K562 (cell line): Measurements from ENCODE around the gene SLC22A7. TPM values are rescaled to one million over a fixed set of nuclear protein-coding genes. Genes with fewer than 3 reads are reported as not detected.

ENCODE experiments used
- ATAC-seq: fragments of 200-7000 bp; cut with Tn5 transposase; 3 replicates; pipeline ENCODE4 v1.9.1; 2020; ENCODE audit warnings: moderate library complexity
- BruUV-seq: library from RNA; stranded (reverse); fragments of 400-500 nt; replicated peaks from 2 replicates; lab custom pipeline; 2021; lab: Mats Ljungman, UMichigan
- CTCF ChIA-PET: fragments of 300-600 bp; formaldehyde crosslinking; extraction: SDS; loops from one replicate; lab custom pipeline; 2021; ENCODE audit warnings: low intra/inter-chr PET ratio; lab: Yijun Ruan, JAX
- POLR2A ChIA-PET: fragments of 300-600, 350-650 bp; sonication (Branson Sonifier 250); formaldehyde crosslinking; extraction: SDS; loops from one replicate; lab custom pipeline; 2021; ENCODE audit warnings: antibody characterized with exemption, inconsistent platforms; lab: Yijun Ruan, JAX
- DNase-seq, 4 experiments: peaks; one replicate each; pipeline versions ENCODE4 v3.0.0 to v3.0.0-alpha.2; 2011 to 2018; ENCODE audit warnings: low spot score in 3 of 4, mixed read lengths in 3 of 4; ENCODE audit errors: extremely low read depth in 1 of 4
- FAIRE-seq: peaks from 2 replicates; lab custom pipeline; 2011; peaks lifted over from hg19 to GRCh38; lab: Jason Lieb, UNC
- H2AFZ ChIP-seq: 2 replicates; pipeline ENCODE4 v1.6.0; 2011; ENCODE audit warnings: low read depth, low read length, control low read depth, inconsistent platforms
- H3K27ac ChIP-seq: fragments of 200-600 bp; 3 replicates; pipeline ENCODE4 v1.8.0; 2011; ENCODE audit warnings: low read depth, mild to moderate bottlenecking, control low read depth, inconsistent platforms, low read length, moderate library complexity, mixed read lengths; ENCODE audit errors: extremely low read depth
- H3K27me3 ChIP-seq, 2 experiments: fragments of 300-600 bp in 1 of 2; 2 replicates in 1 of 2; 3 replicates in 1 of 2; pipeline versions ENCODE4 v1.6.0 to v1.8.0; 2011; ENCODE audit warnings: inconsistent platforms in 2 of 2, low read length in 2 of 2, mild to moderate bottlenecking in 1 of 2, mixed read lengths in 1 of 2, moderate library complexity in 1 of 2; ENCODE audit not compliant: control insufficient read depth in 2 of 2, insufficient read depth in 2 of 2
- H3K36me3 ChIP-seq: fragments of 300-600 bp; 3 replicates; pipeline ENCODE4 v1.8.0; 2011; ENCODE audit warnings: mild to moderate bottlenecking, low read length, inconsistent platforms; ENCODE audit not compliant: control insufficient read depth, insufficient read depth
- H3K4me1 ChIP-seq, 2 experiments: fragments of 200-600 bp in 1 of 2; replicated peaks in 1 of 2; 2 replicates in 1 of 2; 3 replicates in 1 of 2; pipeline versions ENCODE4 v1.5.1 to v1.8.0; 2011; ENCODE audit warnings: inconsistent platforms in 2 of 2, low read length in 2 of 2, mild to moderate bottlenecking in 1 of 2, mixed read lengths in 1 of 2, moderate library complexity in 1 of 2; ENCODE audit not compliant: control insufficient read depth in 2 of 2, insufficient read depth in 2 of 2
- H3K4me2 ChIP-seq: 2 replicates; pipeline ENCODE4 v1.6.1; 2011; ENCODE audit warnings: low read length, control low read depth, inconsistent platforms, mixed read lengths; ENCODE audit not compliant: insufficient read depth
- H3K4me3 ChIP-seq: fragments of 200-600 bp; sonication (generic), shearing (Covaris generic); 2 replicates; pipeline ENCODE4 v1.5.1; 2016; ENCODE audit warnings: control low read depth, inconsistent platforms
- H3K79me2 ChIP-seq: fragments of 200-600 bp; 3 replicates; pipeline ENCODE4 v1.8.0; 2011; ENCODE audit warnings: low read length, inconsistent platforms; ENCODE audit not compliant: control insufficient read depth, insufficient read depth
- H3K9ac ChIP-seq, 2 experiments: 2 replicates each; pipeline versions ENCODE4 v1.6.0 to v1.6.1; 2011; ENCODE audit warnings: low read depth in 2 of 2, low read length in 2 of 2, control low read depth in 1 of 2, inconsistent platforms in 1 of 2, mild to moderate bottlenecking in 1 of 2, mixed read lengths in 1 of 2; ENCODE audit not compliant: insufficient read depth in 1 of 2
- H3K9me1 ChIP-seq: one replicate; pipeline ENCODE4 v1.6.0; 2011; ENCODE audit warnings: inconsistent platforms, mild to moderate bottlenecking, low read length, moderate library complexity; ENCODE audit not compliant: control insufficient read depth, insufficient read depth
- H3K9me3 ChIP-seq: replicated peaks from 2 replicates; pipeline ENCODE4 v1.5.1; 2011; ENCODE audit warnings: low read depth, low read length, inconsistent platforms; ENCODE audit not compliant: control insufficient read depth, insufficient read depth
- H4K20me1 ChIP-seq: replicated peaks from 2 replicates; pipeline ENCODE4 v1.6.1; 2011; ENCODE audit warnings: low read length, inconsistent platforms, mixed read lengths; ENCODE audit not compliant: control insufficient read depth, insufficient read depth
- STAT6 ChIP-seq: sonication (generic); formaldehyde crosslinking; IDR thresholded peaks from 2 replicates; pipeline ENCODE4 v1.8.1; 2023; ENCODE audit warnings: mild to moderate bottlenecking, missing genetic modification reagents
- USF1 ChIP-seq: sonication (generic); formaldehyde crosslinking; IDR thresholded peaks from 2 replicates; pipeline ENCODE4 v1.9.0; 2022; ENCODE audit warnings: mild to moderate bottlenecking, missing genetic modification reagents
- ZNF24 ChIP-seq: fragments of 450-650 bp; IDR thresholded peaks from 2 replicates; pipeline ENCODE4 v1.6.1; 2016
- WGBS: fragments of 100-300 bp; shearing (Covaris generic); methylation state at CpG from one replicate; pipeline ENCODE4 v1.1.6; 2016; ENCODE audit warnings: low coverage, mixed read lengths; ENCODE audit not compliant: insufficient coverage; ENCODE audit errors: missing lambda C conversion rate; 5-methylcytosine and 5-hydroxymethylcytosine counted together
- in situ Hi-C: fragments of 300-500 bp; cut with MboI; formaldehyde crosslinking; loops from 4 replicates; pipeline ENCODE4 v1.15.0; 2018; ENCODE audit warnings: inconsistent platforms, mixed read lengths
- intact Hi-C: fragments of 100-400 bp; cut with micrococcal nuclease; formaldehyde crosslinking; loops from 2 replicates; pipeline ENCODE4 v1.14.2; 2022
- polyA plus RNA-seq, 8 experiments: library from polyadenylated mRNA; depleted of rRNA in 4 of 8; stranded (reverse) in 5 of 8; unstranded in 3 of 8; fragments of >200 nt; fragmentation: Nextera tagmentation in 2 of 8; fragmentation: Illumina TruSeq in 1 of 8; extraction: Ambion mirVana in 2 of 8; extraction: Trizol in 1 of 8; gene quantifications; 2 replicates each; pipeline versions ENCODE4 v1.2.1 to v1.2.3, GENCODE V29; 2011 to 2014; ENCODE audit warnings: inconsistent platforms in 1 of 8, missing spikeins in 1 of 8
- total RNA-seq, 7 experiments: library from RNA; depleted of rRNA in 6 of 7; stranded (reverse); fragments of >200 nt in 6 of 7; fragmentation: Illumina TruSeq in 2 of 7; extraction: Trizol in 2 of 7; gene quantifications; 2 replicates each; pipeline versions ENCODE4 v1.2.1 to v1.2.3, GENCODE V29; 2011 to 2021; ENCODE audit warnings: low replicate concordance in 1 of 7

SLC22A7 gene
- total and polyA plus RNA-seq, 9 of the 15 experiments (the other 6 are each of a cell fraction or from before 2014, with no cell fraction given), result not detected

- no peaks in the 10 kb centered on the region for H3K79me2 ChIP-seq
- POLR2A ChIA-PET, result interaction anchor here (0.6 to 1.6 kb wide), 4 partner anchors 10 to 278 kb away, joined by 3 to 4 read pairs (median 4); partner anchors contain the start of genes DLK2 and PPP2R5D
- TF ChIP-seq ZNF24 (peak; percentile 92), USF1 (0 out of 2 replicates have a peak, but pooled peaks have one; percentile 12), STAT6 (CRISPR knock-in tag) (no peak)
- TF ChIP-seq, all 486 proteins: peak for 2
- H3K4me1 ChIP-seq, result peaks cover 3 to 27% of the 10 kb centered on the region in 2 experiments; a peak in 4 of 5 replicates
- H3K9me3 ChIP-seq, result no peaks in the 10 kb centered on the region
- in situ Hi-C loops, result loop anchor here (5.0 kb wide), 1 partner anchor 230 kb away; no protein-coding TSS in a partner anchor
- intact Hi-C loops, result loop anchor here (5.0 to 10.0 kb wide), 3 partner anchors 135 to 813 kb away; no protein-coding TSS in a partner anchor
- H3K27me3 ChIP-seq, result peaks cover 11 to 28% of the 10 kb centered on the region in 2 experiments
- ATAC-seq, result no peak
- no peak overlapping the region for H2AFZ ChIP-seq
- H3K4me2 ChIP-seq, result no peak overlapping the region
- 40% methylated on average over 14 of the region's 14 CpGs for WGBS
- no TSS peak for BruUV-seq
- no peak overlapping the region for H3K4me3 ChIP-seq
- FAIRE-seq, result no peak
- CTCF ChIA-PET, result interaction anchor here (0.7 to 1.7 kb wide), 2 partner anchors 88 to 244 kb away, joined by 3 to 4 read pairs; no protein-coding TSS in a partner anchor
- no peak overlapping the region for H3K27ac ChIP-seq
- peaks cover 4% of the 10 kb centered on the region; the same call in 1 of the 2 replicates for H4K20me1 ChIP-seq
- H3K9me1 ChIP-seq, result no peaks in the 10 kb centered on the region
- no peaks in the 10 kb centered on the region for H3K36me3 ChIP-seq
- no peak for DNase-seq
- H3K9ac ChIP-seq, result peak overlapping the region in 1 of 2 experiments; percentile 56; a peak in 1 of 4 replicates
Observed at GRCh38 chr6:43262000-43262779, 35.9 kb upstream of the SLC22A7 start.
